Stimulated activated naive CD4-positive, alpha-beta T cell (primary cell): ENCODE measurements around the gene NFYA.
"Not testable (repeated sequence)": the region's sequence is repeated elsewhere in the genome, so short reads cannot be mapped to it uniquely, and the experiment has no call there.

Source experiments
- DNase-seq, 6 experiments: peaks; one replicate each; lab custom pipeline; 2025; lab: John Stamatoyannopoulos, UW

Gene NFYA

GRCh38 chr6:41115027-41115426 lies 42.3 kb downstream of the NFYA start:
- not testable (repeated sequence) for DNase-seq

GRCh38 chr6:41119508-41119907 lies 46.7 kb downstream of the NFYA start:
- no peak for DNase-seq

- DNase-seq: no peak
These were observed 47.3 kb downstream of the NFYA start for GRCh38 chr6:41120058-41120457.

GRCh38 chr6:41122373-41122772 lies 49.6 kb downstream of the NFYA start:
- no peak for DNase-seq

GRCh38 chr6:41122918-41123317 lies 50.1 kb downstream of the NFYA start:
- no peak for DNase-seq

- no peak for DNase-seq
These were observed 52.5 kb downstream of the NFYA start for GRCh38 chr6:41125282-41125681.

GRCh38 chr6:41132254-41132653 lies 59.5 kb downstream of the NFYA start:
- DNase-seq: no peak

GRCh38 chr6:41135062-41135832 lies 62.5 kb downstream of the NFYA start:
- no peak for DNase-seq

GRCh38 chr6:41136911-41137310 lies 64.1 kb downstream of the NFYA start:
- DNase-seq: no peak

- no peak for DNase-seq
These were observed 75.1 kb downstream of the NFYA start for GRCh38 chr6:41147917-41148316.
